Small intestine (tissue), 7 donors: ENCODE results near the gene EPB41L4B. TPM values are rescaled to one million over a fixed set of nuclear protein-coding genes. Genes with fewer than 3 reads are reported as not detected.

Source experiments
- DNase-seq, 2 donors: peaks; one replicate each; pipeline versions ENCODE4 v3.0.0 to v3.0.0-alpha.2; 2013
- FAIRE-seq: peaks from 2 replicates; lab custom pipeline; 2012; peaks lifted over from hg19 to GRCh38; lab: Jason Lieb, UNC
- H3K27ac ChIP-seq, 3 donors: one replicate each; pipeline ENCODE4 v1.5.1; 2013; ENCODE audit warnings: low read length in 2 of 3, mild to moderate bottlenecking in 2 of 3, control low read depth in 1 of 3, inconsistent platforms in 1 of 3, low read depth in 1 of 3, moderate library complexity in 1 of 3
- H3K27me3 ChIP-seq, 3 donors: one replicate each; pipeline ENCODE4 v1.6.1; 2013; ENCODE audit warnings: low read length in 3 of 3, inconsistent platforms in 1 of 3; ENCODE audit not compliant: control insufficient read depth in 3 of 3, insufficient read depth in 3 of 3
- H3K36me3 ChIP-seq, 3 donors: one replicate each; pipeline ENCODE4 v1.6.1; 2013; ENCODE audit warnings: low read length in 3 of 3, inconsistent platforms in 1 of 3, low read depth in 1 of 3, mild to moderate bottlenecking in 1 of 3, moderate library complexity in 1 of 3; ENCODE audit not compliant: control insufficient read depth in 3 of 3, insufficient read depth in 2 of 3
- H3K4me1 ChIP-seq, 3 donors: one replicate each; pipeline ENCODE4 v1.6.1; 2013; ENCODE audit warnings: low read length in 2 of 3, inconsistent platforms in 1 of 3, low read depth in 1 of 3, mild to moderate bottlenecking in 1 of 3, moderate library complexity in 1 of 3; ENCODE audit not compliant: control insufficient read depth in 3 of 3, insufficient read depth in 2 of 3
- H3K4me3 ChIP-seq, 3 donors: one replicate each; pipeline ENCODE4 v1.5.1; 2013; ENCODE audit warnings: low read length in 3 of 3, control low read depth in 1 of 3, inconsistent platforms in 1 of 3, low read depth in 1 of 3, mild to moderate bottlenecking in 1 of 3, moderate library complexity in 1 of 3
- H3K9me3 ChIP-seq, 2 donors: one replicate each; pipeline ENCODE4 v1.6.1; 2013; ENCODE audit warnings: low read depth in 1 of 2, low read length in 1 of 2; ENCODE audit not compliant: control insufficient read depth in 2 of 2, insufficient read depth in 1 of 2
- WGBS, 3 donors: extraction: QIAGEN DNeasy Blood & Tissue Kit; methylation state at CpG; one replicate each; pipeline ENCODE4 v1.1.7; 2013; 5-methylcytosine and 5-hydroxymethylcytosine counted together
- polyA plus RNA-seq, 4 donors: library from polyadenylated mRNA; stranded (reverse) in 3 of 4; unstranded in 1 of 4; fragments of 200-250 nt in 3 of 4; fragments of 120-200 nt in 1 of 4; gene quantifications; one replicate each; pipeline versions ENCODE4 v1.2.1 to v1.2.3, GENCODE V29; 2013
- donor health status: healthy with polysubstance abuse.
- donor health status: control.
- donor health status: control.
- donor health status: Bipolar disorder and iron deficiency.
- donor health status: healthy.

Gene EPB41L4B
- polyA plus RNA-seq, 4 donors, result 22.1 to 126 (median 67.7) TPM

DNA sequence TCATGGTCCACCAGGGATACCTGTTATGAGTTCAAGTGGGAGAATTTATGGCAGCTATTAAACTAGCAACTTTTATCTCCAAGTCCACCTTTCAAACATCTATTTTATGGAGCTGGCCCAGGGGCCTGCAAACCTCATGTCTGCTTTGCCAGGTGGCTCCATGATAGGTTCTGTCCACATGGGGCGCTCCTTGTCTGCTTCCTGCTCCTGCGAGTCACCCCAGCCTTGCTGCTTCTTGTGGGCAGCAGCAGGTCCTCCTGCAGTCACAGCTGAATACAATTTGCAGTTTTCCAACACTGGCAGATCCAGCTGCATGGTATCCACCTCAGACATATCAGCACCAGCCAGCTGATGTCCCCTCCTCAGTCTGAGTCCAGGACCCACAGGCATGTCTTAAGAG is 114.2 kb downstream of the EPB41L4B start:
- FAIRE-seq, result no peak
- WGBS, 3 donors, result 67 to 83% (median 77%) methylated on average over 2 of the region's 2 CpGs
- no peaks in the 10 kb centered on the region for H3K4me1 ChIP-seq
- H3K36me3 ChIP-seq, result no peaks in the 10 kb centered on the region
- H3K27me3 ChIP-seq, result peaks cover 0 to 5% (median 0%) of the 10 kb centered on the region in 3 donors
- peaks cover 0 to 5% of the 10 kb centered on the region in 2 donors for H3K9me3 ChIP-seq
- H3K4me3 ChIP-seq, result no peak overlapping the region
- H3K27ac ChIP-seq, result no peak overlapping the region
- DNase-seq, result peak in 1 of 2 donors; percentile 20

DNA sequence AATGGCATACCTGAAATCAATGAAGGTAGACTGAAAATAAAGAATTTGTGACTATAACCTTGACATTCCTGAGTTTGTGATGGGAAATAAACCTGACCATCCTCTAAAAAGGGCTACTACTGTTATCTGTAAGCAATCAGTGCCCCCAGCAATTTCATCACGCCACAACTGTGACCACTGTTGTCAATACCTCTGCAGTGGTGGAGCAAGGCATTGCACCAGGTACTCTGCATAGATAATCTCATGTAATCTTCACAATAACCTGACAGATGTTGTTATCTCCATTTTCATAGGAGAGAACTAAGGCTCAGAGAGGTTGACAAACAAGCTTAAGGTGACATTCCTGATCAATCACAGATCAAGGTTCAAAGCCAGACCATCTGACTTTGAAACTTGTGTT is 115.3 kb downstream of the EPB41L4B start:
- no peak for DNase-seq
- no peak overlapping the region for H3K4me3 ChIP-seq
- 62 to 76% (median 74%) methylated on average over 1 of the region's 1 CpG for WGBS, 3 donors
- FAIRE-seq, result no peak
- peaks cover 0 to 5% of the 10 kb centered on the region in 2 donors for H3K9me3 ChIP-seq
- no peaks in the 10 kb centered on the region for H3K4me1 ChIP-seq
- H3K27me3 ChIP-seq, result peaks cover 0 to 5% (median 0%) of the 10 kb centered on the region in 3 donors
- no peak overlapping the region for H3K27ac ChIP-seq
- H3K36me3 ChIP-seq, result no peaks in the 10 kb centered on the region

DNA sequence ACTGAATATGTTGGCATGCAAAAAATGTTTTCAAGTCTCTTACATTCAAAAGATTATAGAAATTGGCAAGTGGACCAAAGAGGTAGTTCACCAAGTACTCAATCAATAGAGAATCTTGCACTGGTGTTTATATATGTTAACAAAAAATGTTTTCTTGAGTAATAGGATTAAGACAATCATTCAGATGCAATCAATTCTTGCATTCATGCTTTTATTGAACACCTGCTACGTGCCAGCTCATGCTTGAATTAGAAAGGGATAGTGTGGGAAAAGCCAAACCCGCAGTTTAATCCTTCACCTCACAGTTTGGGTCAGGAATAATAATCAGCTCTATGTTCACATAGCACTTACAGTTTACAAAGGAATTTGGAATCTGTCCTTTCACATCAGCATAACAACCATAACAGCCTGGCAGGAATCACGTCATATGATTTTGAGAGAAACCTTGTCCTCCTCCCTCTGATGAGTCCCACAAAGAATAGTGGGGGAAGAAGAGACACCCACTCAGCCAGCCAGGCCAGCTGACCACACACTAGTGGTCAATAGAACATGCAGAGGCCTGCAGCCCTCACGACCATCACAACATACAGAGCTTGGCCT is 117.0 kb downstream of the EPB41L4B start:
- H3K27ac ChIP-seq, result no peak overlapping the region
- DNase-seq (no peak), FAIRE-seq (no peak)
- peaks cover 0 to 8% (median 0%) of the 10 kb centered on the region in 3 donors for H3K27me3 ChIP-seq
- peaks cover 0 to 5% of the 10 kb centered on the region in 2 donors for H3K9me3 ChIP-seq
- H3K4me1 ChIP-seq, result no peaks in the 10 kb centered on the region
- no peak overlapping the region for H3K4me3 ChIP-seq
- no peaks in the 10 kb centered on the region for H3K36me3 ChIP-seq
- 72 to 78% (median 77%) methylated on average over 4 of the region's 4 CpGs for WGBS, 3 donors

DNA sequence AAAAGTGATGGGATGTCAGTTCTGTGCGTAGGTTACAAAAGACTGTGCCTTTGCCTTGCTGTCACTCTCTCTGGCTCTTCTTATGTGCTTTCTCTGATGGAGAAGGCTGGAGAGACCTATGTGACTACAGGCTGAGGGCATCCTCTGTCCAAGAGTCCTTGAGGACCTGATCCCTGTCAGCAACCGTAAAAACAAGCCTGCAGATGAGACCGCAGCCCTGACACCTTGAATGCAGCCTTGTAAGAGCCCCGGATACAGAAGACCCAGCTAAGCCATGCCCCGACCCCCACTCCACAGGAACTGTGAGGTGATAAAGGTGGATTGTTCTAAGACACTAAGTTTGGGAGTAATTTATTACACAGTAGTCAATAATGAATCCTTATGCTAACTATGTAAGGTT is 121.2 kb downstream of the EPB41L4B start:
- Histone ChIP-seq H3K9me3 (no peaks in the 10 kb centered on the region), H3K4me3 (no peak overlapping the region), H3K27ac (no peak overlapping the region), H3K4me1 (no peaks in the 10 kb centered on the region), H3K36me3 (no peaks in the 10 kb centered on the region), H3K27me3 (peaks cover 0 to 3% (median 0%) of the 10 kb centered on the region in 3 donors)
- DNase-seq (no peak), FAIRE-seq (no peak)
- 77 to 83% (median 80%) methylated on average over 5 of the region's 5 CpGs for WGBS, 3 donors

DNA sequence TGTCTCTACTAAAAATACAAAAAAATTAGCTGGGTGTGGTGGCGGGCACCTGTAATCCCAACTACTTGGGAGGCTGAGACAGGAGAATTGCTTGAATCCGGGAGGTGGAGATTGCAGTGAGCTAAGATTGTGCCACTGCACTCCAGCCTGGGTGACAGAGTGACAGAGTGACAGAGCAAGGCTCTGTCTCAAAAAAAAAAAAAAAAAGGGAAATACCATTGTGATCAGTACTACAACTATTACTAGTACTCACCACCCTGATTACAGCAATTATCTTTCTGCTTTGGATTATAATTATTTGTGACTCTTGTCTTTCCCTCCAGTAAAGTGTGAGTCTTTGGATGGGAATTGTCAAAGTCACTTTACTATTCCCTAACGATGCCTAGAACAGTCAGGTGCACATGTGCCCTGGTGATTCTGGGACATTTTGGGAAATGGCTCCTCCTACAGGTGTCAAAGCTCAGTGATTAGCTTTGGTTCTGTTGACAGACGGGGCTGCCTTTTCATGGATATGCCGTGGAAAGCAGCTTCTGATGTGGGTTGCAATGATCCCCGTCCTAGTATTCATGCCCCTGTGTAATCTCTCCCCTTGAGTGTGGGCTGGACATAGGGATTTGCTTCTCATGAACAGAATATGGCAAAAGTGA is 122.0 kb downstream of the EPB41L4B start:
- WGBS, 3 donors, result 46 to 61% (median 50%) methylated on average over 6 of the region's 6 CpGs
- H3K36me3 ChIP-seq, result no peaks in the 10 kb centered on the region
- H3K4me1 ChIP-seq, result no peaks in the 10 kb centered on the region
- H3K4me3 ChIP-seq, result no peak overlapping the region
- H3K9me3 ChIP-seq, result no peaks in the 10 kb centered on the region
- H3K27ac ChIP-seq, result no peak overlapping the region
- FAIRE-seq (no peak), DNase-seq (peak; percentile 13 to 37)
- H3K27me3 ChIP-seq, result peaks cover 0 to 3% (median 0%) of the 10 kb centered on the region in 3 donors

DNA sequence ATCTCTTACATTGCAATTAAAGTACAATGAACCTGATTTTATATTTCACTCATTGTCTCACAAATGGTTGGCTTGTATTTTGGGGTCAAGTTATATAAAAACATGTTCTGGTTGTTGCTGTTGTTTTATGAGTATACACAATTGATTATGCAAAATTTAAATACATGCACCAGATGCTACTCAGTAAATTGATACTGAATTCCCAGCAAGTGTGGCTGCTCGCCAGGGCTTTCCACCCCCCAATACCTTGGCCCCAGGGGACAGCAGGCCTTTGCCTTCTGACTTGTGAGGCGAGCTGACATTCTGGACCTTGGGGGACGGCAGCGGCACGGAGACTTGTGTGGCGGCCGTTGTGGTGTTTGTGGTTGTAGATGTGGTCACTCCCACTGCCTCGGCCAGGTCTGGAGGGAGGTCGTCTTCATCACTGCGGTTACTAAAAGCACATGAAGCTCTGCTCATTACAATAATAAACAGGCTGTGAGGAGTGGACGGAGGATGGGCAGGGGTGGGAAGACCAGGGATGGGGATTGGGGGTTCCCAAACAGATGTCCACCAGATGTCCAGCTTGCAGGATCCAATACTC is 126.8 kb downstream of the EPB41L4B start:
- Histone ChIP-seq H3K27me3 (no peaks in the 10 kb centered on the region), H3K4me3 (no peak overlapping the region), H3K9me3 (no peaks in the 10 kb centered on the region), H3K36me3 (no peaks in the 10 kb centered on the region), H3K27ac (no peak overlapping the region), H3K4me1 (no peaks in the 10 kb centered on the region)
- FAIRE-seq (no peak), DNase-seq (no peak)
- WGBS, 3 donors, result 67 to 87% (median 76%) methylated on average over 11 of the region's 11 CpGs

DNA sequence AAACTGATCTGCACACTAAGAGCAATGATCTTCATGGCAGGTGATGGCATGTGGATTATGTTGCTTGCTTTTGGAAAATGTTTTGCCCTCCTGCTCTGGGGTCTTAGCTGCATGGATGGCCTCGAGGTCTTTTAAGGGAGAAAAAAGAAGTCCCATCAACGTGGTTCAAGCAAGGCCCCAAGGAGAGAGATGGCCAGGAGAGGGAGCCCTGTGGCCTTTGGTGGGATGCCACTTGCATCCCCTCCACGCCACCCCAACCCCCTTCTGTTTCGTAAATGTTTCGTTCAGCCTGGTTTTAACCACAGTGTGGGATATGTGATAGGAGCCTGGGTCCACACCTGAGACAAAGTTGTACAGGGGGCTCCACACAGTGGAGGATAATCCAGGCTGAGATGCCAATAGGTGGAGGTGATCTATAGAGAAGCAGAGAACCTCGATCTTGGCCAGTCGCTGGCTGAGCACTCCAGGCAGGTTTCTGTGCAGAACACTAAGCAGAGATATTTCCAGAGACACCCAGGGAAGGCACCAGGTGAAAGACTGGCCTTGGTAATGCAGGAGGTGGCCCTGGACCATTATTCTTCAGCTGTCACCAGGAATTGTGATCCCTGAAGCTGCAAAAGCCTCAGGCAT is 128.0 kb downstream of the EPB41L4B start:
- DNase-seq (peak; percentile 44 to 65), FAIRE-seq (no peak)
- no peaks in the 10 kb centered on the region for H3K36me3 ChIP-seq
- 23 to 45% (median 30%) methylated on average over 7 of the region's 7 CpGs for WGBS, 3 donors
- no peaks in the 10 kb centered on the region for H3K9me3 ChIP-seq
- no peak overlapping the region for H3K4me3 ChIP-seq
- H3K27me3 ChIP-seq, result no peaks in the 10 kb centered on the region
- no peaks in the 10 kb centered on the region for H3K4me1 ChIP-seq
- no peak overlapping the region for H3K27ac ChIP-seq

DNA sequence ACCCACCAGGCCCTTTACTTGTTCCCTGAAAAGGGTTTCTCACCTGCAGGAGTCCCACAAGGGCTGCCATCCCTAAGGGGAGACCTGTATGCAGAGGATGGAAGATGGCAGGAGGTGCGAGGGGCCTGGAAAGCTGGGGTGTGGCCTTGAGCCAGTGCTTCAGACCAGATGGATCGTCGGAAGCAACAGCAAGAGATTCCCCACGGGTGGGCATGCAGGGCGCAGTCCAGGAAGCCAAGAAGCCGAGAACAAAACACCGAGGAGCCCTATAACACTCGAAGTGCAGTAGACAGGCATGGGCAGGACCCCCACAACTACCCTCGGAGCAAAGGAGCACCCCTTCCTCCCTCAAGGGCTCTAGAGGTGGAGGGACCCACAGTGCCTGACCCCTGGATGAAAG is 129.1 kb downstream of the EPB41L4B start:
- H3K36me3 ChIP-seq, result no peaks in the 10 kb centered on the region
- no peaks in the 10 kb centered on the region for H3K4me1 ChIP-seq
- H3K27me3 ChIP-seq, result no peaks in the 10 kb centered on the region
- no peak overlapping the region for H3K4me3 ChIP-seq
- WGBS, 3 donors, result 82 to 89% (median 83%) methylated on average over 9 of the region's 9 CpGs
- DNase-seq (no peak), FAIRE-seq (no peak)
- no peaks in the 10 kb centered on the region for H3K9me3 ChIP-seq
- H3K27ac ChIP-seq, result no peak overlapping the region
